Daoy (cell line): Measurements from ENCODE around the gene DYNLT2. TPM values are rescaled to one million over a fixed set of nuclear protein-coding genes. Genes with fewer than 3 reads are reported as not detected.
"Not testable (repeated sequence)": the region's sequence is repeated elsewhere in the genome, so short reads cannot be mapped to it uniquely, and the experiment has no call there.

Source experiments
- DNase-seq: peaks from one replicate; pipeline ENCODE4 v3.0.0-alpha.2; 2015; ENCODE audit warnings: low read depth
- total RNA-seq: library from RNA; depleted of rRNA; stranded (reverse); fragments of >200 nt; shearing (Covaris generic); gene quantifications from 2 replicates; pipeline ENCODE4 v1.2.3, GENCODE V29; 2014; rRNA removed

The DYNLT2 gene
- total RNA-seq, 1 experiment from 2014 or later, result 2.3 TPM

DNA sequence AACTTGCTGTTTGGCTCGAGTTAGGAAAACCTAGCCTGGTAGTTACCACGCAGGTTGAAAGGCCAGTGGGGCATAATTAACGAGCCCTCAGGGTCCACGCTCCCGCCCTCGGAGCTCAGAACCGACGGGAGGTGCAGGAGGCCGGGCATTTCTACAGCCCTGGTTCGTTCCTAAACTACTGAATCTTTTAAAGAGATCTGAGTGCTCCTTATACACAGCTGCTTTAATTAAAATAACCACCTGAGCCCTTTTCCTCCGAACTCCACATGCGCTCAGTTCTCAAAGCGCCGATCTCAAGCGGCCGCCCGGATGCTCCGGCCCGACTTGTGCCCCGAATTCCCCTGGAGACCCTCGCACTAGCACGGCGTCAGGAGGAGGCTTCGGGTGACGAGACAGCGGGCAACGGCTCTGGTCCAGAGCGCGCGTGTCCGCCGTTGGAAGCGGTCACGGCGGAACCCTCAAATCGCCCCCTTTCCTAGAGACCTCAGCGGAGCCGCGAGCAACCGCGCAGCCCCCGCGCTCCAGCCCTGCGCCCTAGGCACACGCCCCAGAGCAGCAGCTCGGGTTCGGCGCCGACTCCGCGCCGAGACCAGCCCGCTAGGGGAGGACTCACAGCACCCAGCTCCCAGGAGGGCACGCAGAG is 49.9 kb downstream of the DYNLT2 start:
- no peak for DNase-seq

- no peak for DNase-seq
Observed at GRCh38 chr6:169700296-169700695, 51.1 kb downstream of the DYNLT2 start.

DNA sequence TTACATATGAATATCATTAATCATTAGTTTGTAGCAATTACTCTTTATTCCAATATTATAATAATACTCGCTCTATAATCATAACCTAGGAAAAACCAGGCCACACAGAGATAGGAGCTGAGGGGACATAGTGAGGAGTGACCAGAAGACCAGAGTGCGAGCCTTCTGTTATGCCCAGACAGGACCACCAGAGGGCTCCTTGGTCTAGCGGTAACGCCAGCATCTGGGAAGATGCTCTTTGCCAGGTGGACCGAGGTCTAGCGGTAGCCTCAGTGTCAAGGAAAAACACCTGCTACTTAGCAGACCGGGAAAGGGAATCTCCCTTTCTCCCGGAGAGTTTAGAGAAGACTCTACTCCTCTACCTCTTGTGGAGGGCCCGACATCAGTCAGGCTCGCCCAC is 54.3 kb downstream of the DYNLT2 start:
- DNase-seq, result not testable (repeated sequence)

DNA sequence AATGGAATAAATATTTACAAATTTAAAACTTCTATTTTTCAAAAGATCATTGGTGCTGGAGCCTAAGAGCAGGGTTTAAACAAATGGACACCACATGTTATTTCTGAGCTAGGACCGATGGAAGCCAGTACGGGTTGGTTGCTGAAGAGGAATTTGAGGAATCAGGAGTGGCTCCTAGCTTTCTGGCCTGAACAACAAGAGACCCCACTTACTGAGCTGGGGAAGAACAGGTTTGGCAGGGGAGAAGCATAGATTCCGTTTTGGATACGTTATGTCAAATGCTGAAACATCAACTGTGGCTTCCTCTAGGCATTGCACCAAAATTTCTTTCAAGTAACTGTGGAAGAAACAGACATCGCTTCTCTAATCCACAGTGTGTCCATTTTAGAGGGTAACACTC is 56.2 kb downstream of the DYNLT2 start:
- no peak for DNase-seq

DNA sequence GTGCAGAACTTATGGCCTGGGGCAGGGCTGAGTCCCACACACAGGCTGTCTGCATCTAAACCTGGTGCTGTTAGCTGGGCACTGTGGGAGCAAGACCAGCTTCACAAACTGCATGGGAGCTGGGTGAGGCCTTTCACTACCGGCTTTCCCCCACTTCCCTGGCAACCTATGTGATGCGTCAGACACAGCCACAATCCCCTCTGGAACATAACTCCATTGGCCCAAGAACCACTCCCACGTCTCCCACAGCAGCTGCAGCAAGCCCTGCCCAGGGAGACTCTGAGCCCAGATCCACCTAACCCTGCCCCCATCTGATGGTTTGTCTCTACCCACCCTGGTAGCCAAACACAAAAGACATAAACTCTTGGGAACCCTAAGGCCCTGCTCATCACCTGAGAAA is 58.9 kb downstream of the DYNLT2 start:
- DNase-seq, result peak; percentile 75

DNA sequence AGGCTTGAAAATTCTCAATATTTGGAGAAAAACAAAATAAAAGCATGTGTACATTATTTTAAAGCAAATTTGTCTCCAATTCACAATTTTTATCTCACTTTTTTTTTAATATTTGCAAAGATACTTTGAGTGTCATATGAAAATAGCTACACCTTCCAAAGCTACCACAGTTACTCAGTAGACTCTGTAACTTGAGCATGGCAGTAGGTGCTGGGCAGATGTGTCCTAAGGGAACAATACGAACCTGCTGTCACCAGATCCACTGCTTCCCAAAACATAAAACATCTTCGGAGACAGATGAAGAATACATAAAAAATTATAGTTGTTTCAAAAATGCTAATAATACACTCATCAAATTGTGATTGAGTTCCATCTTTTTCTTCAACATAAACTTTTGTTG is 60.1 kb downstream of the DYNLT2 start:
- no peak for DNase-seq

Other genes starting within 250 kb of the DYNLT2 start
- 20.5 and 22.2 TPM in 2 replicates for gene WDR27, start 49.5 kb downstream of the DYNLT2 start, total RNA-seq
- gene C6orf120, start 49.4 kb downstream of the DYNLT2 start, total RNA-seq, result 48.4 and 60.8 TPM in 2 replicates
- gene PHF10, start 27.1 kb downstream of the DYNLT2 start, total RNA-seq, result 28.4 and 33.4 TPM in 2 replicates
- 31.1 and 66.1 TPM in 2 replicates for gene ERMARD, start 50 bp upstream of the DYNLT2 start, total RNA-seq